GM10847 (cell line): Measurements from ENCODE around the gene TSPYL4.

ENCODE experiments used
- POLR2A ChIP-seq: IDR thresholded peaks from 2 replicates; pipeline ENCODE4 v1.6.1; 2011; ENCODE audit not compliant: insufficient read length; ENCODE audit errors: extremely low read depth

The TSPYL4 gene

GRCh38 chr6:116218172-116218633, 35.7 kb downstream of the TSPYL4 start:
- no peak for TF ChIP-seq POLR2A

- TF ChIP-seq POLR2A = no peak
Observed at GRCh38 chr6:116217069-116217468, 36.8 kb downstream of the TSPYL4 start.

- no peak for TF ChIP-seq POLR2A
Observed at GRCh38 chr6:116215414-116215813, 38.5 kb downstream of the TSPYL4 start.

- TF ChIP-seq POLR2A = no peak
Observed at GRCh38 chr6:116214681-116215080, 39.2 kb downstream of the TSPYL4 start.

- no peak for TF ChIP-seq POLR2A
Observed at GRCh38 chr6:116210750-116211425, 43.0 kb downstream of the TSPYL4 start.

GRCh38 chr6:116210316-116210715, 43.6 kb downstream of the TSPYL4 start:
- no peak for TF ChIP-seq POLR2A

GRCh38 chr6:116208056-116208785, 45.7 kb downstream of the TSPYL4 start:
- no peak for TF ChIP-seq POLR2A

GRCh38 chr6:116206231-116206903, 47.5 kb downstream of the TSPYL4 start:
- TF ChIP-seq POLR2A = no peak

GRCh38 chr6:116205281-116205680, 48.6 kb downstream of the TSPYL4 start:
- TF ChIP-seq POLR2A = no peak

- TF ChIP-seq POLR2A = no peak
Observed at GRCh38 chr6:116201538-116201937, 52.3 kb downstream of the TSPYL4 start.

- no peak for TF ChIP-seq POLR2A
Observed at GRCh38 chr6:116200619-116201249, 53.1 kb downstream of the TSPYL4 start.
